BLaER1 treated with 17β-estradiol and CSF1 and Interleukin-3, amounts not matched to agents 10 nM and 100 nM (cell line): ENCODE results near the gene KANK4.

Experiments used
- H3K27ac ChIP-seq, 11 experiments: shearing (Covaris generic); formaldehyde crosslinking; 2 replicates each; pipeline ENCODE4 v1.8.1; 2022
- H3K27me3 ChIP-seq, 11 experiments: shearing (Covaris generic); formaldehyde crosslinking; 2 replicates each; pipeline ENCODE4 v1.8.1; 2022
- H3K36me3 ChIP-seq, 11 experiments: shearing (Covaris generic); formaldehyde crosslinking; 2 replicates each; pipeline ENCODE4 v1.8.1; 2022
- H3K4me1 ChIP-seq, 10 experiments: shearing (Covaris generic); formaldehyde crosslinking; 2 replicates each; pipeline ENCODE4 v1.8.1; 2022
- H3K4me2 ChIP-seq, 11 experiments: shearing (Covaris generic); formaldehyde crosslinking; 2 replicates each; pipeline ENCODE4 v1.8.1; 2022
- H3K4me3 ChIP-seq, 10 experiments: shearing (Covaris generic); formaldehyde crosslinking; 2 replicates each; pipeline ENCODE4 v1.8.1; 2022
- H3K9ac ChIP-seq, 11 experiments: shearing (Covaris generic); formaldehyde crosslinking; 2 replicates each; pipeline ENCODE4 v1.8.1; 2022
- H3K9me3 ChIP-seq, 11 experiments: shearing (Covaris generic); formaldehyde crosslinking; replicated peaks in 1 of 11; 2 replicates each; pipeline ENCODE4 v1.8.1; 2022
- H4K20me1 ChIP-seq, 11 experiments: shearing (Covaris generic); formaldehyde crosslinking; 2 replicates each; pipeline ENCODE4 v1.8.1; 2022
- Cebpa-rat ChIP-seq, 11 experiments: shearing (Covaris generic); IDR thresholded peaks; 2 replicates each; pipeline ENCODE4 v1.8.1; 2022

Gene KANK4

DNA sequence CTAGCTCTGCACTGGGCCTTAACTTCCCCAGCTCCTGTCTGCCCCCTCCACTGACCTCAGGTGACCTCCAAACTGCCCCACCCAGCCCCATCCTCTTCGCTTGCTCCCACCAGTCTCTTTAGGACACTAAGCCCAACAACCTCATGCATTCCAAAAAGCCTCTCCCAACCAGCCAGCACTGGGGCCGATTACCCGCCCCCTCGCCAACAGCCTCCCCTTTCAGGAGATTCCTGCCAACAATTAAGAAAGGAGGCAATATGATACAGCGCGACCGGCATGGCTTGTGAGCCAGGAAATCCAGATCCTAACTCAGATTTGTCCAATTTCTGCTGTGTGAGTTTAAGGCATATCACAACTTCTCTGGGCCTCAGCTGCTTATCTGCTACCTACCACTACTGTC lies 14.7 kb downstream of the KANK4 start:
- Histone ChIP-seq H3K4me2 (no peak overlapping the region), H3K9ac (no peak overlapping the region), H3K4me3 (no peak overlapping the region), H3K27me3 (no peaks in the 10 kb centered on the region), H3K27ac (no peak overlapping the region), H3K9me3 (no peaks in the 10 kb centered on the region), H4K20me1 (no peaks in the 10 kb centered on the region), H3K4me1 (peaks cover 0 to 15% (median 10%) of the 10 kb centered on the region in 10 experiments; a peak in 13 of 20 replicates), H3K36me3 (no peaks in the 10 kb centered on the region)
- TF ChIP-seq Cebpa-rat (IDR thresholded peaks at IDR 0.05) = no peak

DNA sequence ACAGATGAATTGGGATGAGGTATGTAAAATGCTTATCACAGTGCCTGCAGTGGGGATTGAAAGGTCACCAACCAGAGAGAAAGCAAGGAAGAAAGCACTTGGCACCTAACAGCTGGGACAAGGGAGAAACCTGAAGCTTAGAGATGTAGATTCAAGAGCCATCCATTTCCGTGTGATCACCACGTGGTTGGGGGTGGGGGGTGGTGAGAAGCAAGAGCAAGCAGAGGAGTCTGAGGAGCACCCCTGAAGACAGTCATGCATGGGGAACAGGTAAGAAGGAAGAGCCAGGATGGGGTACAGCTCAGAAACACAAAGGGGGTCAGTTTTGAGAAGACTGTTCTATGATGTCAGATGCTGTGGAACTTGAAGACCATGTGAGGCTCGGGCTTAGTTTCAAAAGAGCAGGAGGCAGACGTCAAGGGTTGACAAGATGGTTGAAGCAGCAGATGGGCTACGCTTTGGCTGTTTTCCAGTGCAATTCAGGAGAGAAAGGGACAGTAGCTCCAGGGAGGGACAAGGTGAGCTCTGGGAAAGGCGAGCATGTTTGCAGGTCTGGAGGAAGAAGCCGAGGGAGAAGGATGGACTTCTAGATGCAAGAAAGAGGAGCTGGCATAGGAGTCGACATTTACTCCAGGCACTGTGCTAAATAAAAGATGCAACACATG lies 17.4 kb downstream of the KANK4 start:
- H3K4me3 ChIP-seq = no peak overlapping the region
- no peaks in the 10 kb centered on the region for H4K20me1 ChIP-seq
- no peak overlapping the region for H3K9ac ChIP-seq
- no peaks in the 10 kb centered on the region for H3K36me3 ChIP-seq
- H3K27me3 ChIP-seq = no peaks in the 10 kb centered on the region
- H3K27ac ChIP-seq = no peak overlapping the region
- H3K4me1 ChIP-seq = peaks cover 0 to 3% (median 0%) of the 10 kb centered on the region in 10 experiments; a peak in 3 of 20 replicates
- TF ChIP-seq Cebpa-rat (IDR thresholded peaks at IDR 0.05) = no peak
- no peaks in the 10 kb centered on the region for H3K9me3 ChIP-seq
- no peak overlapping the region for H3K4me2 ChIP-seq

DNA sequence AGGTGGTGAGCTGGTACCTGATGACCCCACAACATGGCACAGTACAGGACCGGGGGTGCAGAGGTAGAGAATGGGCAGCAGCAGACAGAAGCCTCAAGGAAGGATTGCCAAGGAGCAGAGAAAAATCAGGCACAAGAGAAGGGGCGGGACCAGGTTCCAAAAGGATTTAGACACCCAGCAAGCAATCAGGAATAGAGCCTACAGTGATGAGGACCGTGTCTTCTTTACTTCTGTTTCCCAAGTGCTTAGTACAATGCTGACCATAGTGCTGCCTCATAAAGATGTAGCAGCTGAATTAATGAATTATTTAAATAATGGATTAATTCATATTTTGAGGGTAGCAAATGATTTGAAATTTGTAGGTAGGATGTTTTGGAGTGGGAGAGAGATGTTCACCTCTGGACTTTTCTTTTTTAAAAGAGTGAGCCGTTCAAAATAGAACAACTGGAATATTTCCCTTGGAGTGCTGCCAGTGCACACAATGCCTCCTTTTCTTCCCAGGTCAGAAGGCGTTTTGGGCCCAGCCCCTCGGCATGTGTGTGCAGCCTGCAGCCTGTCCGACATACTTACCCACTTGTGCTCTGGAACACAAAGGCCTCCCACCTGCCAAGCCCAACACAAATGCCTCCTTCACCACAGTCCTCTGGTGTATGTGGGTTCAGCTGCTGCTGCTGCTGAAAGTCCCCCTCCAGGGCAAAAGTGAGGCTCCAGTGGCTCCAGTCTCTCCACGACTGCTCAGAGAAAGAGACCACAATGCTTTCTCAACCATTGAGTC lies 19.6 kb downstream of the KANK4 start:
- Histone ChIP-seq H3K27me3 (no peaks in the 10 kb centered on the region), H3K4me3 (no peak overlapping the region), H3K27ac (no peak overlapping the region), H3K4me1 (peaks cover 13 to 25% (median 21%) of the 10 kb centered on the region in 10 experiments), H3K4me2 (no peak overlapping the region), H4K20me1 (no peaks in the 10 kb centered on the region), H3K36me3 (no peaks in the 10 kb centered on the region), H3K9ac (no peak overlapping the region), H3K9me3 (no peaks in the 10 kb centered on the region)
- TF ChIP-seq Cebpa-rat (IDR thresholded peaks at IDR 0.05) = no peak

DNA sequence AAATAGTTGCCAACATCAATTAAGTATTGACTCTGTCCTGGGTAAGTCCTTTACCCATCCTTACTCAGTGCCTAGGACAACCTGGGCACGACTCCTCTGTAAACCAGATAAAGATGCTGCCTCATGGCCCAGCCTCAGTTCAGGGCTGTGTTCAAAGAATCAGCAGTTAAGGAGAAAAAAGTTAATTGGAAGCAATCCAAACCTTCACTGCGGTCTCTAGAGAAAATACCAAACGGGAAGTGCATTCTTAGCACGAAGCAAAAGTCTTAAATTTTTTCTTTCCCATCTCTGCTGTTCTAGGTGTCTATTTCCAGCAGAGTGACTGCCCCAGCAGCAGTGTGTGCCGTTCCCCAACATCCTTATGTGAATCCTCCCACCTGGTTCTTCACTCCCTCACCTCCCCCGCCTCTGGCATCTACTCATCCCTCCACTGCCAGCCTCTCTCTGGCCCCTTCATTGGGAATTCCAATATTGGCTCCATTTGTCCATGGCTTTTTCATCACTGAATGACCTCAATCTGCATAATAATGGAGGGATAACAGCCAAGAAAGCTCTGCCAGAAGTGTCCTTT lies 23.2 kb downstream of the KANK4 start:
- no peaks in the 10 kb centered on the region for H3K36me3 ChIP-seq
- no peak overlapping the region for H3K4me3 ChIP-seq
- TF ChIP-seq Cebpa-rat (IDR thresholded peaks at IDR 0.05) = no peak
- no peaks in the 10 kb centered on the region for H3K9me3 ChIP-seq
- H3K27ac ChIP-seq = peak overlapping the region in 1 of 11 experiments; percentile 42; a peak in 1 of 22 replicates
- H3K4me1 ChIP-seq = peaks cover 13 to 32% (median 29%) of the 10 kb centered on the region in 10 experiments
- H4K20me1 ChIP-seq = no peaks in the 10 kb centered on the region
- peak overlapping the region; percentile 74 to 85 (median 79) for H3K4me2 ChIP-seq
- H3K27me3 ChIP-seq = no peaks in the 10 kb centered on the region
- peak overlapping the region in 1 of 11 experiments; percentile 16; a peak in 1 of 22 replicates for H3K9ac ChIP-seq

DNA sequence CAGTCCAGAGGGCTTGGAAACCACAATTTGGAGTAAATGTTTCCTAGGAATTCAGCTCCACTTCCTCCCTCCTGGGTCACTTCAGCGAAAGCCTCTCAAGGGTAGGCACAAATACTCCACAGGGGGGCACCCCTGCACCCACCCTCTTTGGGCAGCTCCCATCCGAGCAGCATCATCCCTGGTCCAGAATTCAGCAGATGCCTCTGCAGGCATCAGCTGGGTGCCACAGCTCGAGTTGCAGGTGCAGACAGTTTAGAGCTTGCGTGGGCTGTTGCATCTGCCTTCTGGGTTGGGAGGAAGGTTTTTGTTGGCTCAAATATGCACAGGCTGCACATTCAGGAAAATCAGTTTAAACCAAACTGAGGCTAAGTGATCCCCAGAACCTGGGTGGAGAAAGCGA lies 25.0 kb downstream of the KANK4 start:
- Histone ChIP-seq H4K20me1 (no peaks in the 10 kb centered on the region), H3K27me3 (no peaks in the 10 kb centered on the region), H3K36me3 (no peaks in the 10 kb centered on the region), H3K4me2 (peak overlapping the region in 8 of 11 experiments; percentile 78 to 85 (median 79); a peak in 14 of 22 replicates), H3K27ac (no peak overlapping the region), H3K9me3 (no peaks in the 10 kb centered on the region), H3K4me1 (peaks cover 13 to 33% (median 30%) of the 10 kb centered on the region in 10 experiments), H3K9ac (no peak overlapping the region), H3K4me3 (no peak overlapping the region)
- TF ChIP-seq Cebpa-rat (IDR thresholded peaks at IDR 0.05) = no peak

DNA sequence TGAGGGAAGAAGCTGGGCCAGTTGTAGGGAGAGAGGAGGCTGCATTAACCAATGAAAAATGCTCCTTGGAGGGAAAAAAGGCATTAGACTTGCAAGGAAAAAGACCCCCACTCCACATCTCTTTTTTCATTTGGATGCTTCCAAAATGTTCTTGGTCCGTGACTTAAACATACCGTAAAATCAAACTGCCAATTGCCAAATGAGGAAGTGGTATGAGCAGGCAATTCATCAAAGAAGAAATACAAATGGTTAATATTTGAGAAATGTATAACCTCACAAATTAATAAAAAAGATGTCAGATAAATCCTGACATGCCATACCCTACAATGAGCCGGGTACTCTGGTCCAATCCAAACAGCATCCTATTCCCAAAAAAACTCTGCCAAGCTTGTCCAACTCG lies 30.6 kb downstream of the KANK4 start:
- Histone ChIP-seq H3K4me1 (peaks cover 7 to 43% (median 38%) of the 10 kb centered on the region in 10 experiments; a peak in 19 of 20 replicates), H3K9me3 (no peaks in the 10 kb centered on the region), H4K20me1 (no peaks in the 10 kb centered on the region; a peak in 1 of 22 replicates), H3K9ac (no peak overlapping the region), H3K27me3 (peaks cover 0 to 7% (median 0%) of the 10 kb centered on the region in 11 experiments; a peak in 3 of 22 replicates), H3K36me3 (no peaks in the 10 kb centered on the region), H3K4me3 (no peak overlapping the region), H3K27ac (no peak overlapping the region), H3K4me2 (peak overlapping the region in 8 of 11 experiments; percentile 1 to 54 (median 35); a peak in 9 of 22 replicates)
- TF ChIP-seq Cebpa-rat (IDR thresholded peaks at IDR 0.05) = no peak

DNA sequence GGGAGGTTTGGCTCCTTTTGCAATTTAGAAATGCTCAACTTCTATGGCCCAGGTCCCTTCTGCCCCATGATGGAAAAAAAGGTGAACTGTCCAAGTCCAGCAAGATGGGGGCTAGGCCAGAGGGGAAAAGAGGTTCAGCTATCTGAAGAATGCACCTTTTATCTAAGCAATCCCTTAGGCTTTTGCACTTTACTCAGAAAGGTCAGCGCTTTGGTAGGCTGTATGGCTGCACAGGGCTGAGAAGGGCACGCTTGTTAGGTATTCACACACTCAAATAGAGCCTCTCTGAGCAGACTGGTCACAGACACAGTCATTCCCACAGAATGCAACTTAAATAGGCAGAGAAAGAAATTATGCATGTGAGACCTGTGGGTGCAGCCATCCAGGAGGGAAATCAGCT lies 31.0 kb downstream of the KANK4 start:
- H3K27me3 ChIP-seq = peaks cover 0 to 7% (median 0%) of the 10 kb centered on the region in 11 experiments; a peak in 3 of 22 replicates
- H3K4me1 ChIP-seq = peaks cover 7 to 47% (median 41%) of the 10 kb centered on the region in 10 experiments; a peak in 19 of 20 replicates
- H3K9ac ChIP-seq = no peak overlapping the region
- H4K20me1 ChIP-seq = no peaks in the 10 kb centered on the region; a peak in 1 of 22 replicates
- H3K9me3 ChIP-seq = no peaks in the 10 kb centered on the region
- peak overlapping the region in 8 of 11 experiments; percentile 1 to 54 (median 35); a peak in 9 of 22 replicates for H3K4me2 ChIP-seq
- H3K27ac ChIP-seq = no peak overlapping the region
- no peaks in the 10 kb centered on the region for H3K36me3 ChIP-seq
- H3K4me3 ChIP-seq = no peak overlapping the region
- no peak for TF ChIP-seq Cebpa-rat (IDR thresholded peaks at IDR 0.05)

DNA sequence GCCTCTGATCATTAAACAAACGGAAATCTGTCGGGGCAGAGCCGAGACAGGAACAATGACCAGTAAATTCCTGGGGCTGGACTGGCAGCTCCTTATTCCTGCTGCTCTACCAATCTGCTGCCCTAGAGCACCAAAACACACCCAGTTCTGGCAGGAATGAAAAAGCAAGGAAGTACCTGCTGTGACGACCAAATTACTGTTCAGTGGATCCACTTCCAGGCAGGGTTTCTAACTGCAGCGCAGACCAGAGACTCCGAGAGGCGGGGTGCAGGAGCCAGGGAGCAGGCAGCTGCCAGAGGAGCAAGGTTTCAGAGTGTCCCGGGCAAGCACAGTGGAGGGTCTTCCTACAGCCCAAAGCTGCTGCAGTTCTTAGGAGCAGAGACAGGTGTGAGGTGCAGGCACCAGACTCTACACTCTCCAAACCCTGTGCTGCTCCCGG lies 32.4 kb downstream of the KANK4 start:
- no peak overlapping the region for H3K9ac ChIP-seq
- no peak for TF ChIP-seq Cebpa-rat (IDR thresholded peaks at IDR 0.05)

More for the DNA sequence above, 32.4 kb downstream of the KANK4 start:
- no peaks in the 10 kb centered on the region for H3K9me3 ChIP-seq
- H3K4me1 ChIP-seq = peaks cover 7 to 47% (median 41%) of the 10 kb centered on the region in 10 experiments; a peak in 19 of 20 replicates
- H4K20me1 ChIP-seq = no peaks in the 10 kb centered on the region; a peak in 1 of 22 replicates
- no peak overlapping the region for H3K27ac ChIP-seq
- H3K27me3 ChIP-seq = peaks cover 0 to 7% (median 0%) of the 10 kb centered on the region in 11 experiments; a peak in 3 of 22 replicates
- H3K4me2 ChIP-seq = peak overlapping the region; percentile 47 to 78 (median 58)
- no peak overlapping the region for H3K4me3 ChIP-seq
- H3K36me3 ChIP-seq = no peaks in the 10 kb centered on the region
